GM12878 (cell line): ENCODE measurements around the gene ERN2. TPM values are rescaled to one million over a fixed set of nuclear protein-coding genes. Genes with fewer than 3 reads are reported as not detected.

Experiments used
- CREB1 ChIP-seq: IDR thresholded peaks from 2 replicates; pipeline ENCODE4 v1.6.1; 2012; ENCODE audit warnings: low read depth, mild to moderate bottlenecking, inconsistent platforms
- EED ChIP-seq: sonication (generic); IDR thresholded peaks from 2 replicates; pipeline ENCODE4 v1.6.1; 2016; ENCODE audit warnings: antibody characterized with exemption, low read depth
- FOS ChIP-seq: IDR thresholded peaks from 3 replicates; pipeline ENCODE4 v1.6.1; 2011; ENCODE audit warnings: borderline replicate concordance; ENCODE audit not compliant: insufficient read length; ENCODE audit errors: extremely low read depth
- JUNB ChIP-seq: IDR thresholded peaks from 2 replicates; pipeline ENCODE4 v1.6.1; 2016; ENCODE audit warnings: antibody characterized with exemption, mild to moderate bottlenecking
- NFXL1 ChIP-seq: fragments of 450-650 bp; IDR thresholded peaks from 2 replicates; pipeline ENCODE4 v1.6.1; 2017; ENCODE audit warnings: antibody characterized with exemption, mild to moderate bottlenecking, borderline replicate concordance
- NR2C2 ChIP-seq: IDR thresholded peaks from 2 replicates; pipeline ENCODE4 v1.6.1; 2011; ENCODE audit warnings: borderline replicate concordance, low read depth; ENCODE audit not compliant: control insufficient read depth, insufficient read length
- NRF1 ChIP-seq: conservative IDR thresholded peaks from 2 replicates; pipeline ENCODE4 v1.6.1; 2011; ENCODE audit warnings: mild to moderate bottlenecking, low read depth, low read length, improper control_type of control experiment
- PAX5 ChIP-seq: IDR thresholded peaks from 2 replicates; pipeline ENCODE4 v1.6.1; 2011; ENCODE audit warnings: low read depth, low read length, borderline replicate concordance
- RAD51 ChIP-seq: fragments of 450-650 bp; IDR thresholded peaks from 2 replicates; pipeline ENCODE4 v1.6.1; 2016; ENCODE audit warnings: moderate library complexity, mild to moderate bottlenecking, inconsistent platforms
- RBBP5 ChIP-seq: fragments of 200-600 bp; sonication (generic); conservative IDR thresholded peaks from 2 replicates; pipeline ENCODE4 v1.6.1; 2016
- SMAD5 ChIP-seq: IDR thresholded peaks from 2 replicates; pipeline ENCODE4 v1.6.1; 2016; ENCODE audit warnings: antibody characterized with exemption, low read depth
- ZNF274 ChIP-seq: IDR thresholded peaks from one replicate; pipeline ENCODE4 v1.8.0; 2011; ENCODE audit not compliant: insufficient read length, insufficient read depth
- polyA plus RNA-seq, 11 experiments: library from polyadenylated mRNA; depleted of rRNA in 4 of 11; unstranded in 6 of 11; stranded (reverse) in 5 of 11; fragments of >200 nt; fragmentation: Nextera tagmentation in 4 of 11; fragmentation: Illumina TruSeq in 1 of 11; extraction: Ambion mirVana in 4 of 11; extraction: Trizol in 1 of 11; gene quantifications; 1 replicate in 1 of 11; 2 replicates in 10 of 11; pipeline versions ENCODE4 v1.2.1 to v1.2.3, GENCODE V29; 2011 to 2016; ENCODE audit warnings: inconsistent platforms in 2 of 11, missing spikeins in 2 of 11, low read depth in 1 of 11
- total RNA-seq, 4 experiments: library from RNA; depleted of rRNA in 3 of 4; stranded (reverse); fragments of >200 nt in 3 of 4; fragmentation: Illumina TruSeq in 1 of 4; extraction: Trizol in 1 of 4; gene quantifications; 2 replicates each; pipeline versions ENCODE4 v1.2.1 to v1.2.3, GENCODE V29; 2013 to 2021
- TF ChIP-seq, protein P1 (sequence below): fragments of 450-650 bp; formaldehyde crosslinking; IDR thresholded peaks from 2 replicates; pipeline ENCODE4 v1.4.0; 2020; ENCODE audit warnings: mild to moderate bottlenecking, moderate library complexity
- TF ChIP-seq, protein P2 (sequence below): IDR thresholded peaks from 2 replicates; pipeline ENCODE4 v1.6.1; 2011; ENCODE audit warnings: borderline replicate concordance, low read depth, mild to moderate bottlenecking, moderate library complexity, low read length; ENCODE audit not compliant: insufficient read depth, poor library complexity, severe bottlenecking
- TF ChIP-seq, protein P3 (sequence below): fragments of 450-650 bp; formaldehyde crosslinking; IDR thresholded peaks from 2 replicates; pipeline ENCODE4 v1.5.0; 2022; ENCODE audit warnings: mild to moderate bottlenecking, missing genetic modification characterization
- TF ChIP-seq, protein P4 (sequence below): fragments of 450-650 bp; IDR thresholded peaks from 2 replicates; pipeline ENCODE4 v1.6.1; 2017; ENCODE audit warnings: low read depth, mild to moderate bottlenecking, moderate library complexity
- TF ChIP-seq, protein P5 (sequence below): IDR thresholded peaks from 2 replicates; pipeline ENCODE4 v1.6.1; 2011; ENCODE audit warnings: low read depth, low read length, improper control_type of control experiment, borderline replicate concordance

Gene ERN2
- total and polyA plus RNA-seq, 10 of the 15 experiments (the other 5 are each of a cell fraction or from before 2014, with no cell fraction given) = 0.06 to 0.95 (median 0.36) TPM; not detected in 5

DNA sequence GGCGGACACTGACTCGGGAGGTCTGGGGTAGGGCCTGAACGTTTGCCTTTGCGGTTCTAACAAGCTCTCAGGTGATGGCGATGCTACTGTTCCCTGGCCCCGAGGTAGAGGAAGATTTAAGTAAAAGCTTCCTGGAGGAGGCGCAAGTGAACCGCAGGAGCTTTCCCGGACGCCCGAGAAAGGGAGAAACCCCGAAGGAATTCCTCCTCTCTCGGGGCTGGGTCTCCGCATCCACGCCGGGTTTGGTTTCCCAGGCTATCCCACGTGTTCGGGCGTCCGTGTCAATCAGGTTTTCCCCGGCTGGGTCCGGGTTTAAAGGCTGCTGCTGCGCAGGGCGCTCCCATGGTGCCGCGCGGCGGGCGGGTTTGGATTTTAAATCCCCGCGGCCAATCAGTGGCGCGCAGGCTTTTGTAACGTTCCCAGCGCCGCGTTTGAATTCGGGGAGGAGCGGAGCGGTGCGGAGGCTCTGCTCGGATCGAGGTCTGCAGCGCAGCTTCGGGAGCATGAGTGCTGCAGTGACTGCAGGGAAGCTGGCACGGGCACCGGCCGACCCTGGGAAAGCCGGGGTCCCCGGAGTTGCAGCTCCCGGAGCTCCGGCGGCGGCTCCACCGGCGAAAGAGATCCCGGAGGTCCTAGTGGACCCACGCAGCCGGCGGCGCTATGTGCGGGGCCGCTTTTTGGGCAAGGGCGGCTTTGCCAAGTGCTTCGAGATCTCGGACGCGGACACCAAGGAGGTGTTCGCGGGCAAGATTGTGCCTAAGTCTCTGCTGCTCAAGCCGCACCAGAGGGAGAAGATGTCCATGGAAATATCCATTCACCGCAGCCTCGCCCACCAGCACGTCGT is 34.4 kb downstream of the ERN2 start, which contains the start of gene PLK1 (continued):
- TF ChIP-seq, protein P1, sequence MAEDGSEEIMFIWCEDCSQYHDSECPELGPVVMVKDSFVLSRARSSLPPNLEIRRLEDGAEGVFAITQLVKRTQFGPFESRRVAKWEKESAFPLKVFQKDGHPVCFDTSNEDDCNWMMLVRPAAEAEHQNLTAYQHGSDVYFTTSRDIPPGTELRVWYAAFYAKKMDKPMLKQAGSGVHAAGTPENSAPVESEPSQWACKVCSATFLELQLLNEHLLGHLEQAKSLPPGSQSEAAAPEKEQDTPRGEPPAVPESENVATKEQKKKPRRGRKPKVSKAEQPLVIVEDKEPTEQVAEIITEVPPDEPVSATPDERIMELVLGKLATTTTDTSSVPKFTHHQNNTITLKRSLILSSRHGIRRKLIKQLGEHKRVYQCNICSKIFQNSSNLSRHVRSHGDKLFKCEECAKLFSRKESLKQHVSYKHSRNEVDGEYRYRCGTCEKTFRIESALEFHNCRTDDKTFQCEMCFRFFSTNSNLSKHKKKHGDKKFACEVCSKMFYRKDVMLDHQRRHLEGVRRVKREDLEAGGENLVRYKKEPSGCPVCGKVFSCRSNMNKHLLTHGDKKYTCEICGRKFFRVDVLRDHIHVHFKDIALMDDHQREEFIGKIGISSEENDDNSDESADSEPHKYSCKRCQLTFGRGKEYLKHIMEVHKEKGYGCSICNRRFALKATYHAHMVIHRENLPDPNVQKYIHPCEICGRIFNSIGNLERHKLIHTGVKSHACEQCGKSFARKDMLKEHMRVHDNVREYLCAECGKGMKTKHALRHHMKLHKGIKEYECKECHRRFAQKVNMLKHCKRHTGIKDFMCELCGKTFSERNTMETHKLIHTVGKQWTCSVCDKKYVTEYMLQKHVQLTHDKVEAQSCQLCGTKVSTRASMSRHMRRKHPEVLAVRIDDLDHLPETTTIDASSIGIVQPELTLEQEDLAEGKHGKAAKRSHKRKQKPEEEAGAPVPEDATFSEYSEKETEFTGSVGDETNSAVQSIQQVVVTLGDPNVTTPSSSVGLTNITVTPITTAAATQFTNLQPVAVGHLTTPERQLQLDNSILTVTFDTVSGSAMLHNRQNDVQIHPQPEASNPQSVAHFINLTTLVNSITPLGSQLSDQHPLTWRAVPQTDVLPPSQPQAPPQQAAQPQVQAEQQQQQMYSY = no peak
- TF ChIP-seq, protein P2, sequence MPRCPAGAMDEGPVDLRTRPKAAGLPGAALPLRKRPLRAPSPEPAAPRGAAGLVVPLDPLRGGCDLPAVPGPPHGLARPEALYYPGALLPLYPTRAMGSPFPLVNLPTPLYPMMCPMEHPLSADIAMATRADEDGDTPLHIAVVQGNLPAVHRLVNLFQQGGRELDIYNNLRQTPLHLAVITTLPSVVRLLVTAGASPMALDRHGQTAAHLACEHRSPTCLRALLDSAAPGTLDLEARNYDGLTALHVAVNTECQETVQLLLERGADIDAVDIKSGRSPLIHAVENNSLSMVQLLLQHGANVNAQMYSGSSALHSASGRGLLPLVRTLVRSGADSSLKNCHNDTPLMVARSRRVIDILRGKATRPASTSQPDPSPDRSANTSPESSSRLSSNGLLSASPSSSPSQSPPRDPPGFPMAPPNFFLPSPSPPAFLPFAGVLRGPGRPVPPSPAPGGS = no peak
- TF ChIP-seq NFXL1 = no peak
- no peak for TF ChIP-seq JUNB
- no peak for TF ChIP-seq RBBP5
- no peak for TF ChIP-seq FOS
- no peak for TF ChIP-seq SMAD5
- no peak for TF ChIP-seq PAX5
- TF ChIP-seq RAD51 = no peak
- no peak for TF ChIP-seq ZNF274
- 0 out of 2 replicates have a peak, but pooled peaks have one; percentile 21 for TF ChIP-seq NRF1
- TF ChIP-seq NR2C2 = no peak
- TF ChIP-seq, protein P3, sequence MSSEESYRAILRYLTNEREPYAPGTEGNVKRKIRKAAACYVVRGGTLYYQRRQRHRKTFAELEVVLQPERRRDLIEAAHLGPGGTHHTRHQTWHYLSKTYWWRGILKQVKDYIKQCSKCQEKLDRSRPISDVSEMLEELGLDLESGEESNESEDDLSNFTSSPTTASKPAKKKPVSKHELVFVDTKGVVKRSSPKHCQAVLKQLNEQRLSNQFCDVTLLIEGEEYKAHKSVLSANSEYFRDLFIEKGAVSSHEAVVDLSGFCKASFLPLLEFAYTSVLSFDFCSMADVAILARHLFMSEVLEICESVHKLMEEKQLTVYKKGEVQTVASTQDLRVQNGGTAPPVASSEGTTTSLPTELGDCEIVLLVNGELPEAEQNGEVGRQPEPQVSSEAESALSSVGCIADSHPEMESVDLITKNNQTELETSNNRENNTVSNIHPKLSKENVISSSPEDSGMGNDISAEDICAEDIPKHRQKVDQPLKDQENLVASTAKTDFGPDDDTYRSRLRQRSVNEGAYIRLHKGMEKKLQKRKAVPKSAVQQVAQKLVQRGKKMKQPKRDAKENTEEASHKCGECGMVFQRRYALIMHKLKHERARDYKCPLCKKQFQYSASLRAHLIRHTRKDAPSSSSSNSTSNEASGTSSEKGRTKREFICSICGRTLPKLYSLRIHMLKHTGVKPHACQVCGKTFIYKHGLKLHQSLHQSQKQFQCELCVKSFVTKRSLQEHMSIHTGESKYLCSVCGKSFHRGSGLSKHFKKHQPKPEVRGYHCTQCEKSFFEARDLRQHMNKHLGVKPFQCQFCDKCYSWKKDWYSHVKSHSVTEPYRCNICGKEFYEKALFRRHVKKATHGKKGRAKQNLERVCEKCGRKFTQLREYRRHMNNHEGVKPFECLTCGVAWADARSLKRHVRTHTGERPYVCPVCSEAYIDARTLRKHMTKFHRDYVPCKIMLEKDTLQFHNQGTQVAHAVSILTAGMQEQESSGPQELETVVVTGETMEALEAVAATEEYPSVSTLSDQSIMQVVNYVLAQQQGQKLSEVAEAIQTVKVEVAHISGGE (CRISPR knock-in tag) = no peak
- peak; percentile 57; the same call in 1 of the 2 replicates for TF ChIP-seq EED
- TF ChIP-seq CREB1 = peak; percentile 71
- TF ChIP-seq, protein P4, sequence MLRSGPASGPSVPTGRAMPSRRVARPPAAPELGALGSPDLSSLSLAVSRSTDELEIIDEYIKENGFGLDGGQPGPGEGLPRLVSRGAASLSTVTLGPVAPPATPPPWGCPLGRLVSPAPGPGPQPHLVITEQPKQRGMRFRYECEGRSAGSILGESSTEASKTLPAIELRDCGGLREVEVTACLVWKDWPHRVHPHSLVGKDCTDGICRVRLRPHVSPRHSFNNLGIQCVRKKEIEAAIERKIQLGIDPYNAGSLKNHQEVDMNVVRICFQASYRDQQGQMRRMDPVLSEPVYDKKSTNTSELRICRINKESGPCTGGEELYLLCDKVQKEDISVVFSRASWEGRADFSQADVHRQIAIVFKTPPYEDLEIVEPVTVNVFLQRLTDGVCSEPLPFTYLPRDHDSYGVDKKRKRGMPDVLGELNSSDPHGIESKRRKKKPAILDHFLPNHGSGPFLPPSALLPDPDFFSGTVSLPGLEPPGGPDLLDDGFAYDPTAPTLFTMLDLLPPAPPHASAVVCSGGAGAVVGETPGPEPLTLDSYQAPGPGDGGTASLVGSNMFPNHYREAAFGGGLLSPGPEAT = peak; percentile 73
- TF ChIP-seq, protein P5, sequence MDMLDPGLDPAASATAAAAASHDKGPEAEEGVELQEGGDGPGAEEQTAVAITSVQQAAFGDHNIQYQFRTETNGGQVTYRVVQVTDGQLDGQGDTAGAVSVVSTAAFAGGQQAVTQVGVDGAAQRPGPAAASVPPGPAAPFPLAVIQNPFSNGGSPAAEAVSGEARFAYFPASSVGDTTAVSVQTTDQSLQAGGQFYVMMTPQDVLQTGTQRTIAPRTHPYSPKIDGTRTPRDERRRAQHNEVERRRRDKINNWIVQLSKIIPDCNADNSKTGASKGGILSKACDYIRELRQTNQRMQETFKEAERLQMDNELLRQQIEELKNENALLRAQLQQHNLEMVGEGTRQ = no peak
